ENCODE data around the gene SLC39A1.

Gene SLC39A1

DNA sequence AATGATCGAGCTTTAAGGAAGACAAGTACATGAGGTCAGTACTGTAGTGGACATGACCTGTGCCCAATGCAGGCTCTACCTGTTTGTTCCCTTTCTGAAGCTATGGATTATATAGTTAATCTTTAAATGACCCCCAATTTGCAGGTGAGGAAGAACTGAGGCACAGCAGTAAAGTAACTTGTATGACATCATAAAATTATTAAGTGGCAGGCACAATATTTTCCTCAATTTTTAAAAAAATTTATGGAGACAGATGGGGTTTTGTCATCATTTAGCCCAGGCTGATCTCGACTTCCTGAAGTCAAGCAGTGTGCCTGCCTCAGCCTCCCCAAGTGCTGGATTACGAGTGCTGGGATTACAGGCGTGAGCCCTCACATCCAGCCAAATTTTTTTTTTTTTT lies 36.9 kb downstream of the SLC39A1 start:
- no peak for DNase-seq (ENCODE audit: low spot score)
- TF ChIP-seq, protein P1, sequence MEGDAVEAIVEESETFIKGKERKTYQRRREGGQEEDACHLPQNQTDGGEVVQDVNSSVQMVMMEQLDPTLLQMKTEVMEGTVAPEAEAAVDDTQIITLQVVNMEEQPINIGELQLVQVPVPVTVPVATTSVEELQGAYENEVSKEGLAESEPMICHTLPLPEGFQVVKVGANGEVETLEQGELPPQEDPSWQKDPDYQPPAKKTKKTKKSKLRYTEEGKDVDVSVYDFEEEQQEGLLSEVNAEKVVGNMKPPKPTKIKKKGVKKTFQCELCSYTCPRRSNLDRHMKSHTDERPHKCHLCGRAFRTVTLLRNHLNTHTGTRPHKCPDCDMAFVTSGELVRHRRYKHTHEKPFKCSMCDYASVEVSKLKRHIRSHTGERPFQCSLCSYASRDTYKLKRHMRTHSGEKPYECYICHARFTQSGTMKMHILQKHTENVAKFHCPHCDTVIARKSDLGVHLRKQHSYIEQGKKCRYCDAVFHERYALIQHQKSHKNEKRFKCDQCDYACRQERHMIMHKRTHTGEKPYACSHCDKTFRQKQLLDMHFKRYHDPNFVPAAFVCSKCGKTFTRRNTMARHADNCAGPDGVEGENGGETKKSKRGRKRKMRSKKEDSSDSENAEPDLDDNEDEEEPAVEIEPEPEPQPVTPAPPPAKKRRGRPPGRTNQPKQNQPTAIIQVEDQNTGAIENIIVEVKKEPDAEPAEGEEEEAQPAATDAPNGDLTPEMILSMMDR (IDR thresholded peaks at IDR 0.05): no peak
- Histone ChIP-seq H3K4me3 (no peak overlapping the region), H3K27ac (no peak overlapping the region)

DNA sequence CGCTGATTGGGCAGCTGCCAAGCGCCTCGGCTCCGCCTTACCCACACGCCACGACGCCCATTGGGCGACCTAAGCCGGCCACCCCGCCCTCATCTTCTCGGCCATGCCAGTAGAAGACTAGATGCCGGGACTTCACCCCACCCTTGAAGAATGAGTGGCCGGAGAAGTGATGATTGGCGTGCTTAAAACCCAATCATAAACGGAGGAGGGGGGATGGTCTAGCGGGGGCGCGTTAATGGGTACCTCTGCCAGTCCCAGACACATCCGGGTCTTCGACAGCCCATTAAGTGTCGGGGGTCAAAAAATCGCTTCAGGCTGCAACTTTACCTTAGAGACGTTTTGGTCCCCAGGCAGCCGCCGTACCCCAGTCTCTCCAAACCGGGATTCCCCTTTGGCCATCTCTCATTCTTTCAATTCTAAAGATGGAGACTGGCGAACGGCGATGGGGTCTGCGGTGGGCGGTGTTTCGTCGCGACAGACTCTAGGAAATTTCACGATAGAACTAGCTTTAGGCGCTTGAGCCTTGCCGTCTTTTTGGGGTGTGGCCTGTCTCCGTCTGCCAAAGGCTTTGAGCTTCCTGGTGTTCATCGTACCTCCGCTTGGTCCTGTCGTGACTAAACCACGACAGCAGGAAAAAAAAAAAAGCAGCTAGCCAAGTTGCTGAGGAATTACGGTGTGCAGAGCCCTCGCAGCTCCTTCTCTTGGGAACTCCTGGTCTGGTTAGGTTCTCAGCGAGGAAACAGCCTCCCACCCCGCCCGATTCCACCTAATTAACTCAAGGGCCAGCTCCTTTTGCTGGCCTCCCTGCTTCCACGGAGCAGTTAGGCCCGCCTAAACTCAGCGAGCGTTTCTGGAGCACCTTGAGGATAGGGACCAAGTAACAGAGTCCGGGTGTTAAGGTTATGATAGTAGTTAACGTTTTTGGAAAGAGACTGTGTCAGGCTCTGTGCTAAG lies 40.1 kb downstream of the SLC39A1 start, which contains the start of gene GATAD2B:
GATAD2B (minus strand) TSS at position 1 of the 954 bp plus-strand sequence. CDS start 94,625 bp downstream, outside the sequence.
- TF ChIP-seq, protein P1 (IDR thresholded peaks at IDR 0.05): no peak
- Histone ChIP-seq H3K4me3 (peak within 1 kb of the TSS; percentile 92), H3K27ac (peak within 1 kb of the TSS; percentile 74 to 98)
- DNase-seq (ENCODE audit: low spot score): peak; percentile 99

DNA sequence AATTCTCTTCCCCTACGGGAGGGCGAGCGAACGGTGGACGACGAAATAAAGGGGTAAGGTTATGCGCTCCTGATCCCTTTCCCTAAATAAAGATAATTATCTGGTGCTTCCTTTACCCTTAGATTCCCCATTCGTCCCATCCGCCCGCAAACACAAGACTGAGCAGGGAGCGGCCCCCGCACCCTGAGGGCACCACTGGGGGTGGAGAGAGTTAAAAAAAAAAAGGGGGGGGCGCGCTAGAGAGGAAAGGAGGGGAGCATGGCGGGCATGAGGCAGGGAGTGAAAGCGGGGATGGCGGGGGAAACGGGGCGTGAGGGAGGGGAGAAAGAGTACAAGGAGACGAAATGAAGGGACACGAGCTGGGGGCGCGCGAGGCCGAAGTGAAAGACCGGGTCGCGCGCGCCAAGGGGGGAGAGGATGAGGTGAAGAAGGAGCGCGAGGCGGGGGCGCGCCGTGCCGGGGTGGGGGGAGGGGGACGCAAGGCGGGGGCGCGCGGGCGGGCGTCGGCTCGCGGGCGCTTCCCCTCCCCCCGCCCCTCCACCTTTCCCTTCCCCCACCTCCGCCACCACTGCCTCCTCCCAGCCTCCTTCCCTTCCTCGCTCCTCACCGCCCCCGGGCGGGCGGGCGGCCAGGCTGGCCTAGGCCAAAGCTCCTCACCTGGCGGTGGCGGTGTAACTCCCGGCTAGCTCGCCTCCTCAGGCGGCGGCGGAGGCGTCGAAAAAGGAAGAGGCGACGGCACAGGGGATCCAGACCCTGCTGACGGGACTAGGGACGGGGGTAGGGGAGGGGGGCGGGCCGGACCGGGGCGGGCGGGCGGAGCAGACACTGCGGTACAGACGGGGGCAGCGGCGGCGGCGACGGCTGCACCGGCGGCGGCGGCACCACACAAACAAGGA lies 41.0 kb downstream of the SLC39A1 start:
- peak overlapping the region; percentile 74 to 98 for H3K27ac ChIP-seq
- TF ChIP-seq, protein P1 (IDR thresholded peaks at IDR 0.05): no peak
- H3K4me3 ChIP-seq: peak overlapping the region; percentile 92
- no peak for DNase-seq (ENCODE audit: low spot score)

DNA sequence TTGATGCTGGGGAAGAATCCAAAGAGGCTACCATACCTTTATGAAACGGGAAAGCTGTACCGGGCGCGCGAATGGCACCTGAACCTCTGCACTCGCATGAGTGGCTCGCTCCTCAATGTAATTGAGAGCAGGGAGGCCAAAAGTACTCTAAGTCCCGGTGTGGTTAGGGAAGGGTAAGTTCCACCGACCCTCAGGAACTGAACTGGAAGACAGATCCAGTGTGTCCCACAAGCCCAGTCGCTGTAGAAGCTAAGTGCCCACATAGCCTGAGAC lies 41.6 kb downstream of the SLC39A1 start:
- Histone ChIP-seq H3K27ac (peak overlapping the region; percentile 74 to 98), H3K4me3 (peak overlapping the region; percentile 92)
- TF ChIP-seq, protein P1 (IDR thresholded peaks at IDR 0.05): no peak
- DNase-seq (ENCODE audit: low spot score): no peak

DNA sequence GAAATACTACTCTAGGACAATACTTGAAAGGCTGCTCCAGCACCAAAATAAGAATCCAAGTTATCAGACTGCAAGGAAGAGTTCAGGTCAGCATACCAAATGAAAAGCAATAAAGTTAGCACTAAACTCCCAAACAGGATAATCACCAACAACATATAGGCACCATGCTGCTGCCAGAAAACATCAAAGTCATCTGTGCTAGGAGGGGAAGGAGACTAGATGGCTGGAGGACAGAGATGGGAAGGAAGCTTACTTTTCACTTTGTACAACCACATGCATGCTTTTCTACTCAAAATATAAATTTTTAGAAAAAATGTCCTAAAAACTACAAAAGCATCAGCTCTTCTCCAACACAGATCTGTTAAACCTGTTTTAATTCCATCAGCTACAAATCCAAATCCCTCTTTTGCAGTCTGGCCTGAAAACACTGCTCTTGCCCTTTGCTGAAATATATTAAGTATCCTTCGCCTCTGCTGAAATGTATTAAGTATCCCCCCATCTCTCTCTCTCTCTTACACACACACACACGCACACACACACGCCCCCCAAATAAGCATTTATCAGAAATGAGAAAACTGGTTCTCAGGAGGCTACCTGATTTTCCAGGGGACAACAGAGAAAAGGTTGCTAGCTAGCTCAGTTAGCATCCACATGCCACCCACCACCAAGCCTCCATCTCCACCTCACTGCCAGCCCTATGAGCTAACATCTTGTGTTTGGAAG lies 42.1 kb downstream of the SLC39A1 start:
- peak overlapping the region; percentile 92 for H3K4me3 ChIP-seq
- H3K27ac ChIP-seq: peak overlapping the region; percentile 74 to 98
- DNase-seq (ENCODE audit: low spot score): no peak
- TF ChIP-seq, protein P1 (IDR thresholded peaks at IDR 0.05): no peak
